CD14-positive monocyte (primary cell): ENCODE data around the gene MAFF. TPM values are rescaled to one million over a fixed set of nuclear protein-coding genes. Genes with fewer than 3 reads are reported as not detected.

Experiments
- DNase-seq, 3 donors: peaks; one replicate each; pipeline ENCODE4 v3.0.0-alpha.2; 2011 to 2022
- H2AFZ ChIP-seq: 2 replicates; pipeline ENCODE4 v1.6.0; 2012; ENCODE audit warnings: mild to moderate bottlenecking, low read depth, low read length, inconsistent platforms; ENCODE audit not compliant: insufficient read depth, poor library complexity, severe bottlenecking
- H3K27ac ChIP-seq, 2 donors: 1 replicate in 1 of 2; 2 replicates in 1 of 2; pipeline ENCODE4 v1.5.1; 2012 to 2013; ENCODE audit warnings: low read length in 2 of 2, control low read depth in 1 of 2, inconsistent platforms in 1 of 2, low read depth in 1 of 2, mild to moderate bottlenecking in 1 of 2
- H3K27me3 ChIP-seq, 2 donors: one replicate each; pipeline versions ENCODE4 v1.6.0 to v1.6.1; 2011 to 2013; ENCODE audit warnings: low read length in 2 of 2; ENCODE audit not compliant: control insufficient read depth in 2 of 2, insufficient read depth in 2 of 2
- H3K36me3 ChIP-seq, 2 donors: replicated peaks in 1 of 2; 1 replicate in 1 of 2; 2 replicates in 1 of 2; pipeline versions ENCODE4 v1.5.1 to v1.6.1; 2012 to 2013; ENCODE audit warnings: low read length in 2 of 2, control low read depth in 1 of 2, inconsistent platforms in 1 of 2, mild to moderate bottlenecking in 1 of 2; ENCODE audit not compliant: insufficient read depth in 2 of 2, control insufficient read depth in 1 of 2
- H3K4me1 ChIP-seq, 2 donors: 1 replicate in 1 of 2; 2 replicates in 1 of 2; pipeline versions ENCODE4 v1.5.1 to v1.6.1; 2012 to 2013; ENCODE audit warnings: low read length in 2 of 2, control low read depth in 1 of 2, inconsistent platforms in 1 of 2, mild to moderate bottlenecking in 1 of 2, moderate library complexity in 1 of 2; ENCODE audit not compliant: insufficient read depth in 2 of 2, control insufficient read depth in 1 of 2
- H3K4me2 ChIP-seq: replicated peaks from 2 replicates; pipeline ENCODE3; 2012; ENCODE audit warnings: low read length, moderate library complexity, mild to moderate bottlenecking; ENCODE audit not compliant: poor library complexity, severe bottlenecking; ENCODE audit errors: extremely low read depth
- H3K4me3 ChIP-seq, 3 experiments: fragments of 200-600 bp in 1 of 3; sonication (generic) in 1 of 3; replicated peaks in 1 of 3; 1 replicate in 2 of 3; 2 replicates in 1 of 3; pipeline ENCODE4 v1.5.1; 2011 to 2013; ENCODE audit warnings: low read length in 3 of 3, mild to moderate bottlenecking in 3 of 3, control low read depth in 2 of 3, low read depth in 2 of 3, inconsistent platforms in 1 of 3, moderate library complexity in 1 of 3
- H3K79me2 ChIP-seq: 2 replicates; pipeline ENCODE4 v1.6.0; 2012; ENCODE audit warnings: mild to moderate bottlenecking, control low read depth, inconsistent platforms, low read length, moderate library complexity; ENCODE audit not compliant: insufficient read depth
- H3K9ac ChIP-seq: 2 replicates; pipeline ENCODE4 v1.6.0; 2017; ENCODE audit warnings: low read length, mild to moderate bottlenecking; ENCODE audit not compliant: insufficient read depth, poor library complexity, severe bottlenecking
- H3K9me3 ChIP-seq, 2 donors: replicated peaks in 1 of 2; 1 replicate in 1 of 2; 2 replicates in 1 of 2; pipeline versions ENCODE4 v1.5.1 to v1.6.1; 2012 to 2013; ENCODE audit warnings: low read length in 2 of 2, control low read depth in 1 of 2; ENCODE audit not compliant: control insufficient read depth in 1 of 2, insufficient read depth in 1 of 2
- H4K20me1 ChIP-seq: 2 replicates; pipeline ENCODE4 v1.6.0; 2012; ENCODE audit warnings: mild to moderate bottlenecking, low read length, control low read depth, moderate library complexity; ENCODE audit not compliant: insufficient read depth
- H3K27ac Mint-ChIP-seq, 7 donors: one replicate each; pipeline ENCODE4 v1.8.0; 2020; ENCODE audit warnings: mild to moderate bottlenecking in 7 of 7, mixed read lengths in 7 of 7, moderate library complexity in 6 of 7, inconsistent platforms in 2 of 7
- H3K27me3 Mint-ChIP-seq, 3 donors: one replicate each; pipeline ENCODE4 v1.8.0; 2021 to 2022; ENCODE audit warnings: low read depth in 3 of 3, mild to moderate bottlenecking in 3 of 3, mixed read lengths in 3 of 3, moderate library complexity in 3 of 3, inconsistent platforms in 1 of 3
- H3K36me3 Mint-ChIP-seq, 2 donors: one replicate each; pipeline ENCODE4 v1.8.0; 2020; ENCODE audit warnings: mixed read lengths in 2 of 2, inconsistent platforms in 1 of 2, mild to moderate bottlenecking in 1 of 2
- H3K4me1 Mint-ChIP-seq: one replicate; pipeline ENCODE4 v1.8.0; 2020; ENCODE audit warnings: mild to moderate bottlenecking, mixed read lengths
- H3K4me3 Mint-ChIP-seq, 2 donors: one replicate each; pipeline ENCODE4 v1.8.0; 2020; ENCODE audit warnings: mild to moderate bottlenecking in 2 of 2, mixed read lengths in 2 of 2, moderate library complexity in 1 of 2
- H3K9me3 Mint-ChIP-seq, 7 donors: one replicate each; pipeline ENCODE4 v1.8.0; 2020 to 2022; ENCODE audit warnings: mixed read lengths in 7 of 7, mild to moderate bottlenecking in 6 of 7, moderate library complexity in 6 of 7, inconsistent platforms in 2 of 7
- CTCF ChIP-seq: fragments of 200-600 bp; IDR thresholded peaks from one replicate; pipeline ENCODE4 v1.8.0; 2022; ENCODE audit warnings: antibody characterized with exemption, mild to moderate bottlenecking
- WGBS: methylation state at CpG from one replicate; pipeline ENCODE4 v1.1.5; 2013; ENCODE audit warnings: missing lambda C conversion rate; ENCODE audit not compliant: insufficient coverage; 5-methylcytosine and 5-hydroxymethylcytosine counted together
- intact Hi-C, 2 donors: fragments of 100-400 bp; cut with micrococcal nuclease; formaldehyde crosslinking; loops; one replicate each; pipeline versions ENCODE4 v1.15.0 to v1.15.1; 2023
- polyA plus RNA-seq, 3 donors: library from polyadenylated mRNA; depleted of rRNA in 1 of 3; unstranded in 2 of 3; stranded (reverse) in 1 of 3; fragments of 300-500 nt in 2 of 3; fragments of >200 nt in 1 of 3; fragmentation: Illumina TruSeq in 2 of 3; gene quantifications; 1 replicate in 2 of 3; 2 replicates in 1 of 3; pipeline ENCODE4 v1.2.3, GENCODE V29; 2012 to 2021

The MAFF gene
- polyA plus RNA-seq, 3 donors, result 1.5 to 67.3 (median 2.0) TPM

GRCh38 chr22:38223289-38223960 lies 21.6 kb downstream of the MAFF start:
- peaks cover 13 to 20% of the 10 kb centered on the region in 2 donors for H3K4me1 ChIP-seq
- H4K20me1 ChIP-seq, result no peaks in the 10 kb centered on the region
- no peak for DNase-seq
- H3K9me3 ChIP-seq, result no peaks in the 10 kb centered on the region
- H3K27ac ChIP-seq, result no peak overlapping the region
- H3K9ac ChIP-seq, result no peak overlapping the region
- no peak for TF ChIP-seq CTCF
- peaks cover 35 to 78% of the 10 kb centered on the region in 2 donors for H3K36me3 Mint-ChIP-seq
- intact Hi-C loops, result no loop called here
- H3K4me2 ChIP-seq, result no peak overlapping the region
- peaks cover 0 to 2% (median 2%) of the 10 kb centered on the region in 3 donors for H3K27me3 Mint-ChIP-seq
- H2AFZ ChIP-seq, result no peak overlapping the region
- H3K27ac Mint-ChIP-seq, result no peak overlapping the region
- H3K4me3 ChIP-seq, result no peak overlapping the region
- H3K79me2 ChIP-seq, result no peaks in the 10 kb centered on the region
- peaks cover 26 to 37% of the 10 kb centered on the region in 2 donors for H3K36me3 ChIP-seq
- WGBS, result 100% methylated on average over 1 of the region's 12 CpGs
- peaks cover 0 to 1% (median 0%) of the 10 kb centered on the region in 7 donors for H3K9me3 Mint-ChIP-seq
- H3K27me3 ChIP-seq, result no peaks in the 10 kb centered on the region
- no peak overlapping the region for H3K4me3 Mint-ChIP-seq
- peaks cover 9% of the 10 kb centered on the region for H3K4me1 Mint-ChIP-seq

DNA sequence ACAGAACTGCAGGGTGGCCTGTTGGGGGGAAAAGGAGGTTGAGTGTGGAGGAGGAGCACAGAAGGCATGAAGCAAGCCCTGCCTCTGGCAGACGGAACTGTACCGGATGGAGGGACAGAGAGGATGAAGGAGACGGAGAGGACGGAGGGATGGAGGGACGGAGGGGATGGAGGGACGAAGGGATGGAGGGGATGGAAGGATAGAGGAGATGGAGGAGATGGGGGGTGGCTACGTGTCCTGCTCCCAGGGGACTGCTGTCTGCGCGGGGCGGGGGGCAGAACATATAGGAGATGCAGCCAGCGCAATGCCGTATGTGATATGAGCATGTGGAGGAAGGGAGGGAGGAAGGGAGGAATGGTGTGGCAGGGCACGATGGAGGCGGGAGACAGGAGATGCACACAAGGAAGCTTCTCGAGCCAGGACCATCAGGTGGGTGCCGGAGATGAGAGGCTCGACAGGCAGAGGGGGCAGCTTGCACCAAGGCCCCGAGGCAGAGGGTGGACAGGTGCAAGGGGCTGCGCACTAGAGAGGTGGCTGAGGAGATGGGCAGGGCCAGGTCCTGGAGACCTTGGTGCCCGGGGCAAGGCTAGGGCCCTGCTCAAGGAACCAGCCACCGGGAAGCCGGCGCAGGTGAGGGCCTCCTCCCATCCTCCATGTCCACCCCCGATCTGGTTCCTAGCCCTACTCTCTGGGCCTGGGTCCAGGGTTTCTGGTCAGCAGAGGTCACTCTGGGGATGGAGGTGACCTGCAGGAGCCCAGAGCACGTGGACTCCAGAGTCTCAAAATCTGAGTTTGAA lies 25.3 kb downstream of the MAFF start:
- Histone ChIP-seq H3K4me2 (no peak overlapping the region), H3K79me2 (no peaks in the 10 kb centered on the region), H2AFZ (no peak overlapping the region), H3K9me3 (no peaks in the 10 kb centered on the region), H3K27me3 (no peaks in the 10 kb centered on the region), H4K20me1 (no peaks in the 10 kb centered on the region), H3K36me3 (peaks cover 23 to 42% of the 10 kb centered on the region in 2 donors), H3K4me1 (peaks cover 11 to 29% of the 10 kb centered on the region in 2 donors), H3K4me3 (no peak overlapping the region), H3K9ac (no peak overlapping the region), H3K27ac (no peak overlapping the region)
- no peak for TF ChIP-seq CTCF
- peak overlapping the region in 4 of 7 donors; percentile 8 to 45 (median 24) for H3K27ac Mint-ChIP-seq
- 98% methylated on average over 15 of the region's 25 CpGs for WGBS
- H3K36me3 Mint-ChIP-seq, result peaks cover 43 to 83% of the 10 kb centered on the region in 2 donors
- DNase-seq, result no peak
- H3K27me3 Mint-ChIP-seq, result peaks cover 0 to 2% (median 0%) of the 10 kb centered on the region in 3 donors
- H3K4me1 Mint-ChIP-seq, result peaks cover 21% of the 10 kb centered on the region
- H3K4me3 Mint-ChIP-seq, result no peak overlapping the region
- peaks cover 0 to 1% (median 0%) of the 10 kb centered on the region in 7 donors for H3K9me3 Mint-ChIP-seq
- intact Hi-C loops, result loop anchor here in 1 of 2 donors (5.0 kb wide), 1 partner anchor 110 kb away; no protein-coding TSS in a partner anchor
